IMR-90 (cell line): ENCODE results near the gene RPS6KA2.

Source experiments
- MAZ ChIP-seq: IDR thresholded peaks from 2 replicates; pipeline ENCODE4 v1.6.1; 2012; ENCODE audit warnings: low read depth, mild to moderate bottlenecking, low read length, improper control_type of control experiment, moderate library complexity, borderline replicate concordance
- TF ChIP-seq, protein P1 (sequence below): conservative IDR thresholded peaks from 2 replicates; pipeline ENCODE4 v1.5.1; 2012; ENCODE audit warnings: mild to moderate bottlenecking, low read depth, low read length, improper control_type of control experiment

GRCh38 chr6:166584155-166584554 is 42.9 kb downstream of the RPS6KA2 start:
- TF ChIP-seq MAZ, result no peak
- TF ChIP-seq, protein P1, sequence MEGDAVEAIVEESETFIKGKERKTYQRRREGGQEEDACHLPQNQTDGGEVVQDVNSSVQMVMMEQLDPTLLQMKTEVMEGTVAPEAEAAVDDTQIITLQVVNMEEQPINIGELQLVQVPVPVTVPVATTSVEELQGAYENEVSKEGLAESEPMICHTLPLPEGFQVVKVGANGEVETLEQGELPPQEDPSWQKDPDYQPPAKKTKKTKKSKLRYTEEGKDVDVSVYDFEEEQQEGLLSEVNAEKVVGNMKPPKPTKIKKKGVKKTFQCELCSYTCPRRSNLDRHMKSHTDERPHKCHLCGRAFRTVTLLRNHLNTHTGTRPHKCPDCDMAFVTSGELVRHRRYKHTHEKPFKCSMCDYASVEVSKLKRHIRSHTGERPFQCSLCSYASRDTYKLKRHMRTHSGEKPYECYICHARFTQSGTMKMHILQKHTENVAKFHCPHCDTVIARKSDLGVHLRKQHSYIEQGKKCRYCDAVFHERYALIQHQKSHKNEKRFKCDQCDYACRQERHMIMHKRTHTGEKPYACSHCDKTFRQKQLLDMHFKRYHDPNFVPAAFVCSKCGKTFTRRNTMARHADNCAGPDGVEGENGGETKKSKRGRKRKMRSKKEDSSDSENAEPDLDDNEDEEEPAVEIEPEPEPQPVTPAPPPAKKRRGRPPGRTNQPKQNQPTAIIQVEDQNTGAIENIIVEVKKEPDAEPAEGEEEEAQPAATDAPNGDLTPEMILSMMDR, result no peak
